KMS-11 (cell line): ENCODE measurements around the gene ACP4.
"Not testable (repeated sequence)": the region's sequence is repeated elsewhere in the genome, so short reads cannot be mapped to it uniquely, and the experiment has no call there.

Experiments
- H2AFZ ChIP-seq: fragments of 200-600 bp; sonication (generic); 2 replicates; pipeline ENCODE4 v1.6.1; 2016; ENCODE audit warnings: antibody characterized with exemption, mixed run types, low read depth
- H3K27ac ChIP-seq: fragments of 200-600 bp; sonication (generic); 2 replicates; pipeline ENCODE4 v1.6.1; 2016; ENCODE audit warnings: mild to moderate bottlenecking, mixed run types
- H3K27me3 ChIP-seq: fragments of 200-600 bp; sonication (generic); 2 replicates; pipeline ENCODE4 v1.6.1; 2017; ENCODE audit warnings: mild to moderate bottlenecking, low read depth, mixed run types, moderate library complexity; ENCODE audit not compliant: insufficient read depth
- H3K36me3 ChIP-seq: fragments of 200-600 bp; sonication (generic); 2 replicates; pipeline ENCODE4 v1.6.1; 2017; ENCODE audit warnings: mild to moderate bottlenecking, mixed run types; ENCODE audit not compliant: insufficient read depth
- H3K4me1 ChIP-seq: fragments of 200-600 bp; sonication (generic); 2 replicates; pipeline ENCODE4 v1.6.1; 2016; ENCODE audit warnings: mild to moderate bottlenecking, low read depth, mixed run types; ENCODE audit not compliant: poor library complexity, severe bottlenecking
- H3K4me2 ChIP-seq: fragments of 200-600 bp; sonication (generic); 2 replicates; pipeline ENCODE4 v1.7.0; 2016; ENCODE audit warnings: mild to moderate bottlenecking, mixed run types
- H3K4me3 ChIP-seq: fragments of 200-600 bp; sonication (generic); IDR thresholded peaks from 2 replicates; pipeline ENCODE4 v1.6.1; 2017; ENCODE audit warnings: low read depth, low read length, mixed read lengths; ENCODE audit not compliant: insufficient read depth
- H3K79me2 ChIP-seq: fragments of 200-600 bp; sonication (generic); 2 replicates; pipeline ENCODE4 v1.6.1; 2016; ENCODE audit warnings: low read depth, mixed run types; ENCODE audit not compliant: insufficient read depth
- H3K9ac ChIP-seq: fragments of 200-600 bp; sonication (generic); 2 replicates; pipeline ENCODE4 v1.6.1; 2016; ENCODE audit warnings: mild to moderate bottlenecking, mixed run types
- H4K20me1 ChIP-seq: fragments of 200-600 bp; sonication (generic); 2 replicates; pipeline ENCODE4 v1.6.1; 2016; ENCODE audit warnings: mild to moderate bottlenecking, mixed run types; ENCODE audit not compliant: insufficient read depth
- TF ChIP-seq, protein P1 (sequence below): fragments of 200-600 bp; sonication (generic); conservative IDR thresholded peaks from 2 replicates; pipeline ENCODE4 v1.6.1; 2017; ENCODE audit warnings: low read depth, mild to moderate bottlenecking, antibody characterized with exemption, low read length, moderate library complexity, mixed read lengths

Gene ACP4

DNA sequence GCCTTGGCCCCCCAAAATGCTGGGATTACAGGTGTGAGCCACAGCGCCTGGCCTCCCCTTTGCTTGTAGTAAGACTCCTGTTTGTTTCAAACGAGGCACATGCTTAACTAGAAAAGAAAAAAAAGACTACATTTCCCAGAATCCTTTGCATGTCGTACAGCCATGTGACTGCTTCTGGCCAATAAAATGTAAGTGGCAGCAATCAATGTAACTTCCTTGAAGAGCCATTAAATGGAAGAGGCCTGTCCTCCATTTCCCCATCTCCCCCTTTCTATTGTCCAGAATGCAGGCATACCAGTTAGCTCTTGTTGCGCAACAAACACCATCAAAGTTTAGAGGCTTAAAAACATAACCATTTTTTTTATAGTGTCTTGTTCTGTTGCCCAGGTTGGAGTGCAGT, 30.3 kb upstream of the ACP4 start:
- H2AFZ ChIP-seq: no peak overlapping the region

DNA sequence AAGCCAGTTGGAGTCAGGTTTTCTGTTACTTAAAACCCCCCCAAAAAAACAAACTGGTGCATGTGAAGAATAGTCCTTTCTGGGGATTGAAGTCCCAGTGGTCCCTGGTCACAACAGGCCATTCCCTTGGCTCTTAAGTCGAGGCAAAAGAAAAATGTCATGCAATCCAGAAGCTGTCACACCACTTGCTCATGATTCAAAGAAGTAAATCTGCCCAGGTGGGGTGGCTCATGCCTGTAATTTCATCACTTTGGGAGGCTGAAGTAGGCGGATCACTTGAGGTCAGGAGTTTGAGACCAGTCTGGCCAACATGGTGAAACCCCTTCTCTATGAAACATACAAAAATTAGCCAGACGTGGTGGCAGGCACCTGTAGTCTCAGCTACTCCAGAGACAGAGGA, 28.7 kb upstream of the ACP4 start:
- not testable (repeated sequence) for H4K20me1 ChIP-seq, H3K79me2 ChIP-seq, H3K36me3 ChIP-seq, H2AFZ ChIP-seq, H3K4me3 ChIP-seq, H3K27ac ChIP-seq, H3K9ac ChIP-seq, H3K4me1 ChIP-seq, H3K4me2 ChIP-seq
- H3K27me3 ChIP-seq: peaks cover 39% of the 10 kb centered on the region

More for the DNA sequence above, 30.3 kb upstream of the ACP4 start:
- no peaks in the 10 kb centered on the region for H4K20me1 ChIP-seq
- no peak overlapping the region for H3K4me2 ChIP-seq
- no peaks in the 10 kb centered on the region for H3K79me2 ChIP-seq
- TF ChIP-seq, protein P1, sequence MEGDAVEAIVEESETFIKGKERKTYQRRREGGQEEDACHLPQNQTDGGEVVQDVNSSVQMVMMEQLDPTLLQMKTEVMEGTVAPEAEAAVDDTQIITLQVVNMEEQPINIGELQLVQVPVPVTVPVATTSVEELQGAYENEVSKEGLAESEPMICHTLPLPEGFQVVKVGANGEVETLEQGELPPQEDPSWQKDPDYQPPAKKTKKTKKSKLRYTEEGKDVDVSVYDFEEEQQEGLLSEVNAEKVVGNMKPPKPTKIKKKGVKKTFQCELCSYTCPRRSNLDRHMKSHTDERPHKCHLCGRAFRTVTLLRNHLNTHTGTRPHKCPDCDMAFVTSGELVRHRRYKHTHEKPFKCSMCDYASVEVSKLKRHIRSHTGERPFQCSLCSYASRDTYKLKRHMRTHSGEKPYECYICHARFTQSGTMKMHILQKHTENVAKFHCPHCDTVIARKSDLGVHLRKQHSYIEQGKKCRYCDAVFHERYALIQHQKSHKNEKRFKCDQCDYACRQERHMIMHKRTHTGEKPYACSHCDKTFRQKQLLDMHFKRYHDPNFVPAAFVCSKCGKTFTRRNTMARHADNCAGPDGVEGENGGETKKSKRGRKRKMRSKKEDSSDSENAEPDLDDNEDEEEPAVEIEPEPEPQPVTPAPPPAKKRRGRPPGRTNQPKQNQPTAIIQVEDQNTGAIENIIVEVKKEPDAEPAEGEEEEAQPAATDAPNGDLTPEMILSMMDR: no peak
- no peaks in the 10 kb centered on the region for H3K36me3 ChIP-seq
- H3K27me3 ChIP-seq: peaks cover 35% of the 10 kb centered on the region
- no peak overlapping the region for H3K9ac ChIP-seq
- no peak overlapping the region for H3K4me3 ChIP-seq
- no peaks in the 10 kb centered on the region for H3K4me1 ChIP-seq
- no peak overlapping the region for H3K27ac ChIP-seq

DNA sequence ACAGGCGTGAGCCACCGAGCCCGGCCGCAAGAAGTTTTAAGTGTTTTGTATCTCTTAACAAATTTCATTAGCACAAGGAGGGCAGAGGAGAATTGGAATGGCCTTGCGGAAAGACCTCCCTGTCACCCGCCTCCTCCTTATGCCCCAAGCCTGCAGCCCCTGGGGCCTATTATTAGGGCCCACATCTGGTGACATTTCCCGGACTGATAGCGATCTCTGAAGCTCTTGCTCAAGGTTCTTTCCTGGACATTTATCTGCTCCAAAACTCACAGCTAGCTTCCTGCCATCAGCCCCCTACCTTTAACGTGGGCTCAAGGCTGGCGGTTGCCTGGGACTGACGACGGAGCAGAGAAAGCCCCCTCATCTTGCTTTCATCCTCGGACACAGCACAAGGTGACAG, 26.7 kb upstream of the ACP4 start:
- not testable (repeated sequence) for H3K9ac ChIP-seq, H2AFZ ChIP-seq, H3K36me3 ChIP-seq, H3K79me2 ChIP-seq, H3K27ac ChIP-seq, H3K4me3 ChIP-seq, H4K20me1 ChIP-seq, H3K4me2 ChIP-seq, H3K4me1 ChIP-seq
- peaks cover 50% of the 10 kb centered on the region for H3K27me3 ChIP-seq

DNA sequence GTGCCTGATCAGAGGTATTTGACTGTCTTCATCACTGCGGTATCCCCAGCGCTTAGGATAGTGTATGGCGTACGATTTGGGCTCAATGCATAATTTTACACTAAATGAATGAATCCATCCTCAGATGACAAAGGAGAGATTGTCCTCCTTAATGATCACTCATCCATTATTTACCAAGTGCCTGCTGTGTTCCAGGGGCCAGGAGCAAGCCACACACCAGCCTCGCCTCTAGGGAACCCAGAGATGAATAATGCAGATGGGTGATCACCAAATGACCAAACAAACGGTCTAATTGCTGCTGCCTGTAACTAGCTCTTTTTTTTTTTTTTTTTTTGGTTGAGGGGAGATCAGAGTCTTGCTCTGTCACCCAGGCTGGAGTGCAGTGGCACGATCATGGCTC, 25.8 kb upstream of the ACP4 start:
- Histone ChIP-seq H3K9ac (no peak overlapping the region), H3K79me2 (no peaks in the 10 kb centered on the region), H2AFZ (no peak overlapping the region), H3K36me3 (no peaks in the 10 kb centered on the region), H3K27ac (no peak overlapping the region), H3K4me3 (no peak overlapping the region), H3K4me1 (no peaks in the 10 kb centered on the region), H3K27me3 (peaks cover 50% of the 10 kb centered on the region), H4K20me1 (no peaks in the 10 kb centered on the region), H3K4me2 (no peak overlapping the region)
- TF ChIP-seq, protein P1: no peak

DNA sequence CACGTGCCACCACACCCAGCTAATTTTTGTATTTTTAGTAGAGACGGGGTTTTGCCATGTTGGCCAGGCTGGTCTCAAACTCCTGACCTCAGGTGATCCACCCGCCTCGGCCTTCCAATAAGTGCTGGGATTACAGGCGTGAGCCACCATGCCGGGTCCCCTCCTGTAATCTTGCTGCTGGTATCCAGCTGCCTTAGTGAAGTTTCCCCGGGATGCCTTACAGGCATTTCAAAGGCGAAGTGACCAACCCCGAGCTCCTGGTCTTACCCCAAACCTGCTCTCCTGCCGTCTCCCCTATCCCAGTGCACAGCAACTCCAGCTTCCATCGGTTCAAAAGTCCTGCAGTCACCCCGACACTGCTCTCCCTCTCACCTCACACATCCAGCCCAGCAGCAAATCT, 23.5 kb upstream of the ACP4 start:
- not testable (repeated sequence) for H3K9ac ChIP-seq, H3K27ac ChIP-seq, H3K4me3 ChIP-seq, H2AFZ ChIP-seq, H3K4me2 ChIP-seq, H3K36me3 ChIP-seq, H4K20me1 ChIP-seq, H3K4me1 ChIP-seq, H3K79me2 ChIP-seq
- peaks cover 47% of the 10 kb centered on the region for H3K27me3 ChIP-seq

DNA sequence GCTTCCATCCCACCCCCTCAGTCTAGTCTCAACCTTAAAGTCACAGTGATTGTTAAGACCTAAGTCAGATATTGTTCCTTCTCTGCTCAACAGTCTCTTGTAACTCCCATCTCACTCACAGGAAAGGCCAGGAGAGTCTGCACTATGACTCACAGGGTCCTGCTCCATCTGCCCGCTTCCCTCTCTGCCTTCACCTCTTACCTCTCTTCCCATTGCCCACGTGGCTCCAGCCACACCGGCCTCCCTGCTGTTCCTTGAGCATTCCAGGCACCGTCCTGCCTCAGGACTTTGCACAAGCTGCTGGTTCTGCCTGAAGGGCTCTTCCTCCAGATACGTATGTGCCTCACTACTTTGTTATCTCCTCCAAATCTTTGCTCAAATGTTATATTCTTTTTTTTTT, 23.0 kb upstream of the ACP4 start:
- H4K20me1 ChIP-seq, H3K9ac ChIP-seq, H3K4me2 ChIP-seq, H3K4me1 ChIP-seq, H3K27ac ChIP-seq, H3K36me3 ChIP-seq, H2AFZ ChIP-seq, H3K4me3 ChIP-seq, H3K79me2 ChIP-seq: not testable (repeated sequence)
- peaks cover 44% of the 10 kb centered on the region for H3K27me3 ChIP-seq
